Jurkat, Clone E6-1 (cell line): ENCODE data around the gene HSBP1L1. TPM values are rescaled to one million over a fixed set of nuclear protein-coding genes. Genes with fewer than 3 reads are reported as not detected.
A peak's percentile ranks its signal among the peaks of the same experiment; 100 is the strongest.

Experiments
- DNase-seq: peaks from one replicate; pipeline ENCODE4 v3.0.0-alpha.2; 2011; ENCODE audit warnings: low read depth, low spot score
- H3K4me3 ChIP-seq: 2 replicates; pipeline ENCODE4 v1.5.1; 2011; ENCODE audit warnings: mild to moderate bottlenecking, low read length, control low read depth, moderate library complexity
- polyA plus RNA-seq: library from polyadenylated mRNA; unstranded; fragments of >200 nt; gene quantifications from one replicate; pipeline ENCODE4 v1.2.1, GENCODE V29; 2012; ENCODE audit warnings: missing spikeins; ENCODE audit not compliant: insufficient read length, insufficient read depth

The HSBP1L1 gene
- 2.9 TPM for polyA plus RNA-seq

GRCh38 chr18:79964330-79965118 lies at the start of gene HSBP1L1:
Gene HSBP1L1 (plus strand): TSS chr18:79964643. CDS start chr18:79964736, 93 bp downstream.
- no peak for DNase-seq
- peak within 1 kb of the TSS; percentile 45 for H3K4me3 ChIP-seq

GRCh38 chr18:79915161-79916127 lies 49.0 kb upstream of the HSBP1L1 start:
- no peak for DNase-seq

GRCh38 chr18:79916128-79916494 lies 48.3 kb upstream of the HSBP1L1 start:
- H3K4me3 ChIP-seq: no peak overlapping the region
- no peak for DNase-seq

More at GRCh38 chr18:79915161-79916127, 49.0 kb upstream of the HSBP1L1 start:
- H3K4me3 ChIP-seq: no peak overlapping the region

GRCh38 chr18:79916546-79917168 lies 47.8 kb upstream of the HSBP1L1 start:
- no peak overlapping the region for H3K4me3 ChIP-seq
- DNase-seq: no peak

DNA sequence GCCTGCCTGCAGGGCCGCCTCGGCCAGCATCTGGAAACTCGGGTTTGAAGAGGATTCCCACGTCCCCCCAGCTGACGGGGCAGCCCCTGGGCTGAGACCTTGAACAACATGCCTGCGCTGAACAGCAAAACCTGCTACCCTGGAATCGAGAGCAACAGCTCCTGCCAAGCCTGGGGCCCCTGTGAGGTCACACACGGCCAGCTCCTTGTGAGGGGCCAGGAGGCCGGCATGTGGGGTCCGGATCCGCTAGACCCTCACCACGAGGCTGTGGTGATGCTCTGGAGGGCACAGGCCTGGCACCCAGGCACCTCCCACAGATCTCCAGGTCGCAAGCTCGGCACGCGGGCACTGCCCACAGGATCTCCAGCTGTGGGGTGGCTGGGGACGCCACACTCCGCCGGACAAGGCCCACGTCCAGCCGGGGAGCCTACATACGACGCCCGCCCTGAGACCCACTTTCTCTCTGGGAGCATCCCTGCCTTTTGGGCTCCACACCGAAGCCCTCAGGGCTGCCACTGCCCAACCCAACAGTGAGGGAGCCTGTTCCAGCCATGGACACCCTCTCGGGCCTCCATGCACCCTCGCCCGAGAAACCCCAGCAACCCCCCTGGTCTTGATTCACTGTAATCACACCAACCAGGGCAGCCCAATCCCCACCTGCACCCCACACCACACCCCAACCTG lies 47.1 kb upstream of the HSBP1L1 start:
- no peak overlapping the region for H3K4me3 ChIP-seq
- DNase-seq: no peak

DNA sequence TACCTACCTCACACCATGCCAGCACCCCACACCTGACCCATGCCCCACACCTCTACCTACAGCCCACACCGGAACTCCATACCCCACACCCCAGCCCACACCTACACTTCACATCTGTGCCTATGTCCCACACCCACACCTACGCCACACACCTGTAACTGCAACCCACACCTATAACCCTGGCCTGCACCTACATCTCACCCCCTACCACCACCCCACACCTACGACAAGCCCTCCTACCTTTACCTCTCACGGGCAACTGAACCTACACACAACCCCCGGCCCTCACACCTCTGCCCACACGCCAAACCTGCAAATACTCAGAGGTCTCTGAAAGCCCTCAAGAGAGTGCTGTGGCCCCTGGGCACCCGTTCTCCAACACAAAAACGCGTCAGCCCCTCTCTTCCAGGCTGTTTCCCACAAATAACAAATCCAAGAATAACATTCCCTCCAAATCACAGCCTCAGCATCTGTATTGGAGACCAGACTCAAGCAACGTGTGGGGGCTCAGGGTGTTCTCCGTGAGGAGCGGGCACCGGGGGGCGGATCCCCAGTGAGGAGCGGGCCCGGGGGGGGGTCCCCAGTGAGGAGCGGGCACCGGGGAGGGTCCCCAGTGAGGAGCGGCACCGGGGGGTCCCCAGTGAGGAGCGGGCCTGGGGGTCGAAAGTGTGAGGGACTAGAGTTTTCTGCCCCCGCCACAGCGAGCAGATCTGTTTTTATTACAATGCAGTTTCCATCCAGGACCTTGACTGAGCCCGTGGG lies 46.4 kb upstream of the HSBP1L1 start:
- H3K4me3 ChIP-seq: no peak overlapping the region
- no peak for DNase-seq

GRCh38 chr18:79918615-79919011 lies 45.8 kb upstream of the HSBP1L1 start:
- no peak for DNase-seq

DNA sequence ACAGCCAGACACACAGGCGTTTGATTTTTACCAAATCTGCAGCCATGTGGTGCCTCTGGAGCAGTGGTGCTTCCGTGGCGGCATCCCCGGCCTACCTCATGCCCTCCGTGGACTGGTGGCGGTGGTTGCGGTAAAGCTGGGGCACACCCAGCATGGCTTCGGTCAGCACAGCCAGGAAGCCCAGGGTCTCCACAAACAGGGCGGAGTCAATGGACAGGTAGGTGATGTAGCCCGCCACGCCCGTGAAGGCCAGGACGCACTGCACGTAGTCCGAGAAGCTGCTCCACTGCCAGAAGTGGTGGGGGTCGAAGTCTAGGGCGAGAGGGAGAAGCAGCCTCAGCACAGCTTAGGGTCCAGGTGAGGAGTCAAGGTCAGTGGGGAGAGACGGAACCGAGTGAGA lies 45.4 kb upstream of the HSBP1L1 start:
- DNase-seq: no peak
- no peak overlapping the region for H3K4me3 ChIP-seq

More at GRCh38 chr18:79918615-79919011, 45.8 kb upstream of the HSBP1L1 start:
- no peak overlapping the region for H3K4me3 ChIP-seq

- no peak overlapping the region for H3K4me3 ChIP-seq
- no peak for DNase-seq
These were observed 42.2 kb upstream of the HSBP1L1 start for GRCh38 chr18:79921984-79922965.

- H3K4me3 ChIP-seq: no peak overlapping the region
These were observed 41.5 kb upstream of the HSBP1L1 start for GRCh38 chr18:79922971-79923411.

DNA sequence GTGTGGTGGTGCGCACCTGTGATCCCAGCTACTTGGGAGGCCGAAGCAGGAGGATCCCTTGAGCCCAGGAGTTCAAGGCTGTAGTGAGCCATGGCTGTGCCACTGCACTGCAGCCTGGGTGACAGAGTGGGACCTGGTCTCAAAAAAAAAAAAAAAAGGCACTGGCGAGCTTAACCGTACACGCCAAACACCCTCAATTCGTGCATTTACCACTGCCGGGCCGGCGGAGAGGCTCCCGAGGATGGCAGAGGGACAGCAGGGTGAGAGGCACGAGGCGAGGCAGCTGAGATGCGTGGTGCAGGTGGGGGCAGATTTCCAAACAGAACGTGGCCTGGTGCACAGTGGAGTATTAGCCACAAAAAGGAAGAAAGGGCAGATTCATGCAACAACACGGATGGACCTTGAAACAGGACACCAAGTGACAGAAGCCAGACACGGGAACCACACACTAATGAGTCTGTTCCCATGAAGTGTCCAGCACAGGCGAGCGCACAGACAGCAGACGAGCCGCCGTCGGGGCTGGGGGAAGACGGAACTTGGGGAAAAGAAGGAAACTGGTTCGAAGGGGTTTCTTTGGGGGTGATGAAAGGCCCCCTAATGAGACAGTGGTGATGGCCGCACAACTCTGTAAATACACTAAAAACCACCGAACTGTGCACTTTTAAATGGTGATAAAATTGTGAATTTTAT lies 40.4 kb upstream of the HSBP1L1 start:
- DNase-seq: no peak
- H3K4me3 ChIP-seq: no peak overlapping the region

More at GRCh38 chr18:79922971-79923411, 41.5 kb upstream of the HSBP1L1 start:
- DNase-seq: no peak

DNA sequence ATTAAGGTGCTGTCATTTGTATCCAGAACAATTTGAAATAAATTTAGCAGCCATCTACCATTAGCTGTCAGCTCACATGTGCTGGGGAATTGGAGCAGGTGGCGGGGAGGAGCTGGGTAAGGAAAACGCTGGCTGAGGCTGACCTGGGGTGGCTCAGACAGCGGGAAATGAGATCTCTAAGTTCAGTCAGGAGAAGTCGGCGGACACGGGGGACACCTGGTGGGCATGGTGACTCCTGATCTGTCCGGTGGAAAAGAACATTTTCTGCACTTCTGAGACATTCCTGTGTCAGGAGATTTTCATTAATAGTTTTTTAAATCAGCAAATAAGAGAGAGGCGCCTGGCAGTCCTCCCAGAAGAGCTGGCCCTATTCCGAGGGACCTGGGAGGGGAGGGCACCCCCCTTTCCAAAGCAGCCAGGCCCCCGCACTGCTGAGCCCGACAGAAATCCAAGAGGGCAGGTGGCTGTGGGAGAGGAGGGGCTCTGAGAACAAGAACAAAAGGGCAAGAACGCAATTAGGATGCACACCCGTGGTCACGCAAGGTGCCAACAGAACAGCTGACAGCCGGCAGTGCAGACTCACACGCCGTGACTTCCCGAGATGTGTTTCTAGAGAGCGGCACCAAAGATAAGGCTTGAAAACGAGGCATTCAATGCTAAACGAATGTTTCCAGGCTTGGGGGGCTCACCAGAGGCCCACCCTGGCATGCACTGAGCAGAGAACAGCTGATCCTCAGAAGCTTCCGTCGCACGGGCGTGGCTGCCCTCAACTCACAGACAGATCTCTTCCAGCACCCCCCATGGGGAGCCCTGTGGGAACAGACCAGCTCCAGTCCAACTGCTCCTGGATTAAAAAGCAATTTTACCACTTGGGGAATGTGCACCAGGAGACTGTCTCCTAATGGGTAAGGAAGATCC lies 39.4 kb upstream of the HSBP1L1 start:
- no peak overlapping the region for H3K4me3 ChIP-seq
- no peak for DNase-seq

GRCh38 chr18:79926306-79926705 lies 38.1 kb upstream of the HSBP1L1 start:
- no peak for DNase-seq
- H3K4me3 ChIP-seq: no peak overlapping the region

DNA sequence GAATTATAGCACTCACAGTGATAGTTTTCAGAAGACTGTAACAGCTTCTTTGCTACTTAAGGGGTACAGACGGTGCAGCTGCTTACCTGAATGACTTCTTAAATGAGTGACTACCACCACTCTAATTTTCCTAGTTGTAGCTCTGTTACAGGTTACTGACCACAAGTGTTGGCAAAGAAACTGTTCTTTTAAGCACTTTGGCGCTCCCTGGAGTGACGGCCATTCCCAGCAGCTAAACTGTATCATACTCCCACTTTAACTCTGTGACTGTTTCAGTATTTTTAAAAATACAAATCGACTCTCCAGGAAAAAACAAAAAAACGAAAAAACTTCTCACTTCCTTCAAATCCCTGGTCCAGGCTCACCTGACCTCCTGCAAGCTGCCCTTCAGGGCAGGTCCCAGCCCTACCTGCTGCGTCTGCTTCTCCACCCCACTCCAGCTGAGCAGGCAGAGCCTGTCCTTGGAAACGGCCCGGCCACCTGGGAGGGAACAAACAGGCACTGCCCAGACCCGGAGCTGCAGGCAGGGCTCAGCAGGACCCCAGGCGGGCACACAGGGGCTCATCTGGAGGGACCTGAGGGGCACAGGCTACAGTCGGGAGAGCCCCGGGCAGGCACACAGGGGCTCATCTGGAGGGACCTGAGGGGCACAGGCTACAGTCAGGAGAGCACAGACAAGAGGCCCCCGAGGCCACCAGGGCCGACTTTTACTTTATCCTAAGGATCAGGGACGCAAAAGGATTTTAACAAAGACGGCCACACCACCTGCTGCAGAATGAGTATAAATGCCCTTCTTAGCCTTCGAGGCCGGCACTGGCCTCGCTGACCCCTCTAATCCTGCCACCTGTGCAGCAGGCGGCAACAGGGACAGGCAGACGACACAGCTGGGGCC lies 37.5 kb upstream of the HSBP1L1 start:
- no peak overlapping the region for H3K4me3 ChIP-seq
- no peak for DNase-seq
